ENCODE data around the gene FAM107A.

FAM107A gene

DNA sequence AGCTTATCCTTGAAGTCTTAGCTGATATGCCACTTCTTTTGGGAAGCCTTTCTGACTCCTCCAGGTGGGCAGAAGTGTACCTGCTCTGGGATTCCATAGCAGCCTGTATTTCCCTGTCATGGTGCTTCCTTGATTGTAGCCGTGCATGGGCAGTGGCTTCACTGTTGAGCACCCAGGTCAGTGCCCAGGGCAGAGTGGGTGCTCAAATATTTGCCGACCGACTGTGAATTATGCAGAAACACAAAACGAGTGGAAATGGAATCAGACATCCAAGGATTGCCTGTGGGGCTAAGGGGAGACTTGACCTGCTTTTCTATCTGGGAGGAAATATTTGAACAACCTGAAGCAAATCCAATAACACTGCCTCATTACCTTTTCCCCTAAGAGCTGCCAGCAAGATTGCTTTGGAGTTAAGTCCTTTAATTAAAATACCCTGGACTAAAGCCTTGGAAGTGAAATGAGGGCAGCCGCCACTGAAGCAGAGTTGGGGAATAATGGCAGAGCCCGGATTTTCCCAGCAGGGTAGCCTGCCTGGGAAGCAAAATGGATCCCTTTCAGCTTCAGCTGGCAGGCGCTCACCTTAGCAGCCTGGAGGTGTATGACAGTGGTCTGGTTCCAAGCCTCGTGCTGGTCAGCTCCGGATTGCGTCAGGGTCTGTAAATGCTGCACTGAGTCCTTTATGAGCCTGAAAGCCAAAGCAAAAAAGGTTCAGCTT, 55.1 kb downstream of the FAM107A start:
- TF ChIP-seq, protein P1, sequence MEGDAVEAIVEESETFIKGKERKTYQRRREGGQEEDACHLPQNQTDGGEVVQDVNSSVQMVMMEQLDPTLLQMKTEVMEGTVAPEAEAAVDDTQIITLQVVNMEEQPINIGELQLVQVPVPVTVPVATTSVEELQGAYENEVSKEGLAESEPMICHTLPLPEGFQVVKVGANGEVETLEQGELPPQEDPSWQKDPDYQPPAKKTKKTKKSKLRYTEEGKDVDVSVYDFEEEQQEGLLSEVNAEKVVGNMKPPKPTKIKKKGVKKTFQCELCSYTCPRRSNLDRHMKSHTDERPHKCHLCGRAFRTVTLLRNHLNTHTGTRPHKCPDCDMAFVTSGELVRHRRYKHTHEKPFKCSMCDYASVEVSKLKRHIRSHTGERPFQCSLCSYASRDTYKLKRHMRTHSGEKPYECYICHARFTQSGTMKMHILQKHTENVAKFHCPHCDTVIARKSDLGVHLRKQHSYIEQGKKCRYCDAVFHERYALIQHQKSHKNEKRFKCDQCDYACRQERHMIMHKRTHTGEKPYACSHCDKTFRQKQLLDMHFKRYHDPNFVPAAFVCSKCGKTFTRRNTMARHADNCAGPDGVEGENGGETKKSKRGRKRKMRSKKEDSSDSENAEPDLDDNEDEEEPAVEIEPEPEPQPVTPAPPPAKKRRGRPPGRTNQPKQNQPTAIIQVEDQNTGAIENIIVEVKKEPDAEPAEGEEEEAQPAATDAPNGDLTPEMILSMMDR (IDR thresholded peaks at IDR 0.05; ENCODE audit: low read depth, low read length, missing control alignments), result no peak
- H3K4me3 ChIP-seq (ENCODE audit: low read depth, low read length), result no peak overlapping the region
- in situ Hi-C loops (cut with HindIII; ENCODE audit: low sequenced_read_pairs), result no loop called here
- no peak for DNase-seq (ENCODE audit: low read depth)

DNA sequence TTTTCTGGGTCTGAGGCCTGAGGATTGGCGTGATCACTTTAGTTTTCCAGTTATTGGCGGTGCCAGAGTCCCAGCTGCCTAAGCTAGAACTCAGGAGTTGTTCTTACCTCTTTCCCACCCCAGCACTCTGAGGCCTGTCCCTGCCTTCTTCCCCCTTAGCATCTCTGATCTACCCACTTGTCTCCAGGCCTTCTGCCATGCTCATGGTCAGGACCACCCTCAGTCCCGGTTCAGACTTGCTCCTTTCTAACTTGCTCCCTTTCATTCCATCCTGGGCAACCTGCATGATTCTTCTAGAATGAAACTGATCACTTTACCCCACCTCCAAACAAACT, 55.9 kb downstream of the FAM107A start:
- TF ChIP-seq, protein P1 (IDR thresholded peaks at IDR 0.05; ENCODE audit: low read depth, low read length, missing control alignments), result no peak
- DNase-seq (ENCODE audit: low read depth), result no peak
- H3K4me3 ChIP-seq (ENCODE audit: low read depth, low read length), result no peak overlapping the region
- in situ Hi-C loops (cut with HindIII; ENCODE audit: low sequenced_read_pairs), result no loop called here

DNA sequence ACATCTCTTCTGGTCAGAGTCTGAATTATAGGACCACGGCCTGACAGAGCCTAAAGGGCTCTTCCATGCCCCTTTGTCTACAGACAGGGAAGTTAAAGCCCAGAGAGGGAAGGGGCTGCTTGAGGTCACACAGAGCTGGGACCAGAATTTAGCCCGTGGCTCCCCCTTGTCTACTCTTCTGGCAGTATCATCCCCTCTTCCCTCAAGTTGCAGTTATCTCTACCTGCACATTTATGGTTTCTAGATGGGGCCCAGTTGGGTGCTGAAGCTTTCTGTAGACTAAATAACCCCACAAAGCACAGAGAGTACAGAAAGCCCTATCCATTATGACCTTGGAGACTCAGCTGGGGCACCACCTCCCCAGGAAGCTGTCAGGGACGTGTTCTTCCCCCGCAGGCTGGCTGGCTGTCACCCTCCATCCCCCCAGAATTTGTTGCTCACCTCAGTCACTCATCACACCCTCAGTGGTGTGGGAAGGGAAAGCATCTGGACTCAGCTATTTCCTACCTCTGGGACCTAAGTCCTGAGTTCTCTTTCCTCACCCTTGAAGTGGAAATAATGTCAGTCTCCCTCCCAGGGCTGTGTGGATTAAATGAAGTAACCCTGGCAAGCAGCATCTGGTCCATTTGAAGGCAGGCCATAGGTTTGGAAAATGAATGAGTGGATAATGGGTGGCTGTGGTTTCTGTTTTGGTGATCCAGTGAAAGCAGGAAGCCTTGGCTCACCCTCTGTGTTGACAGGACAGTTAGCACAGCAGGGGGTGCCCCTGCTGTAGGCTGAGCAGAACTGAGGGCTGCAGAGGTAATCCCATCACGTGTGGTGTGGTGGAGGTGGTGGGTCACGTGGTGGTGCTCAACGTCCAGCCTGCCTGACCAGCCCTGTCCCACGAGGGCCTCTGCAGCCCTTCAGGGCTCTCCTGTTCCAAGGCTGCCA, 56.5 kb downstream of the FAM107A start:
- in situ Hi-C loops (cut with HindIII; ENCODE audit: low sequenced_read_pairs), result no loop called here
- DNase-seq (ENCODE audit: low read depth), result no peak
- TF ChIP-seq, protein P1 (IDR thresholded peaks at IDR 0.05; ENCODE audit: low read depth, low read length, missing control alignments), result no peak

DNA sequence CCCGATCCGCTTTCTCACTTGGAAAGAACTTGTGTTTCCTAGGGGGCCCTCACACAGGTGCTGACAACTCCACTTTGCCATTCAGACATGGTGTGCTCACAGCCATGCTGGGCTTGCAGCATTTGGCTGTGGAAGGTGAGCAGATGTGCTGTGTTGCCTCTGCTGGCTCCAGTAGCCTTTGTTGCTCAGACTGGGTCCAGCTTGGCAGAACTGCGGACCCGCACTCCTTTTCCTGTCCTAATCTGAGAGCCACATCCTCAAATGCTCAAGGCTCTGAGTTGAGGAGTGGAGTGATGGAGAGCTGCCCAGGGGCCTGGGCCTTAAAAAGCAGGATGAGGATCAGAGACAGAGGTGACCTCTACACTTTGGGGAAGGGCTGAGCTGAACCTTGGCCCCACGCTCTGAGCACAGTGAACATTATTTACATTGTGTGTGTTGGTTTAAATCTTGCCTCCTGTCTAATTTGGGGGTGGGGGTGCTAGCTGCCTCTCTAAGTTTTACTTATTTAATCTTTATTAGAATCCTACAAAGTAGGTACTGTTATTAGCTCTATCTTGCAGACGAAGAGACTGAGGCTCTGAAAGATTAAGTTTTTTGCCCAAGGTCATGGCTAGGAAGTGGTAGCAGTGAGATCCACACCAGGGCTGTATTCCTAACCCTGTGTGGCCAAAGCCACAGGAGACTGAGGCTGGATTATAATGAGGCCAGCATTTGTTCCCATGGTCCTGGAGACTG, 57.4 kb downstream of the FAM107A start:
- in situ Hi-C loops (cut with HindIII; ENCODE audit: low sequenced_read_pairs), result no loop called here
- H3K4me3 ChIP-seq (ENCODE audit: low read depth, low read length), result no peak overlapping the region
- no peak for DNase-seq (ENCODE audit: low read depth)
- TF ChIP-seq, protein P1 (IDR thresholded peaks at IDR 0.05; ENCODE audit: low read depth, low read length, missing control alignments), result no peak

More for the DNA sequence above, 56.5 kb downstream of the FAM107A start:
- H3K4me3 ChIP-seq (ENCODE audit: low read depth, low read length), result no peak overlapping the region

DNA sequence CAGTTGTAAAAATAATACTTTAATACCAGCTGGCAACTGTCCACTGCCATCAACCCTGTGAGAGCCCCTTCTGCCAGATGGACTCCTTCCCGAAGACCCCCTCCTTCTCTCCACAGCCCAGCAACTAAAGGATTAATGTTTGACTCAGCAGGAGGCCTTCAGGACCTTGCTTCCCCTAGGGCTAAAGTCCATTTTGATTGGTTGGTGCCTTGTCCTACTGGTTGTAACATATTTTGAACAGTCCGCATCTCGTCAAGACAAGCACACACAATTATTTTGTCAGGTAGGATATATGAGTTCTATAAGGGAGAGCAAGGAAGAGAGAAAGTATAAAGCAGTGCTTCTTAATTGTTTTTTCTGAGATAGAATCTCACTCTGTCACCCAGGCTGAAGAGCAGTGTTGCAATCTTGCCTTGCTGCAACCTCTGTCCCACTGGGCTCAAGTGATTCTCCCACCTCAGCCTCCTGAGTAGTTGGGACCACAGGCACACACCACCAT, 58.9 kb downstream of the FAM107A start:
- in situ Hi-C loops (cut with HindIII; ENCODE audit: low sequenced_read_pairs), result no loop called here
- H3K4me3 ChIP-seq (ENCODE audit: low read depth, low read length), result no peak overlapping the region
- DNase-seq (ENCODE audit: low read depth), result no peak
- TF ChIP-seq, protein P1 (IDR thresholded peaks at IDR 0.05; ENCODE audit: low read depth, low read length, missing control alignments), result no peak

DNA sequence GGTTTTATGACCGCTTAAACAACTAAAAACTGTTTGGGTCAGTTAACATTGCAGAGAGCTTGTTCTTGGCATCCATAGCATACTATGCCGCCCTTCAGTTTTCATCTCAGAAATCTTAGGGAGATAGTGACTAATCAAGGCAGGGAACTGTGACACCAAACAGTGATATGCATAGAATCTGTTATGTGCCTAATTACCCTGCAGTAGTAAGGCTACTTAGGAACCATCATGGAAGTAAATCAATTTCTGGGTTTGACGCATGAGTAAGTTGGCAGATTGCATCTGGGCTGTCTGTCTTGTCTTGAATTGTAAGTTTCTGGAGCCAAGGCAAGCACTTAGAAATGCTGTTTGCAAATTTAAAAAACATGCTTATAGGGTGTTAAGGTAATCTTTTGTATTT, 62.8 kb downstream of the FAM107A start:
- in situ Hi-C loops (cut with HindIII; ENCODE audit: low sequenced_read_pairs), result no loop called here
- DNase-seq (ENCODE audit: low read depth), result no peak
- no peak overlapping the region for H3K4me3 ChIP-seq (ENCODE audit: low read depth, low read length)
- TF ChIP-seq, protein P1 (IDR thresholded peaks at IDR 0.05; ENCODE audit: low read depth, low read length, missing control alignments), result no peak

Measured in astrocyte of the cerebellum (primary cell).